ENCODE results near the gene RNF44.
"Not testable (repeated sequence)": the region's sequence is repeated elsewhere in the genome, so short reads cannot be mapped to it uniquely, and the experiment has no call there.

RNF44 gene

GRCh38 chr5:176500511-176500910, 36.7 kb downstream of the RNF44 start:
- H3K27ac ChIP-seq = no peak overlapping the region
- TF ChIP-seq CTCF (conservative IDR thresholded peaks at IDR 0.05) = no peak

GRCh38 chr5:176499273-176499672, 37.9 kb downstream of the RNF44 start:
- no peak overlapping the region for H3K27ac ChIP-seq
- TF ChIP-seq CTCF (conservative IDR thresholded peaks at IDR 0.05) = no peak

GRCh38 chr5:176497852-176498251, 39.4 kb downstream of the RNF44 start:
- H3K27ac ChIP-seq = no peak overlapping the region
- TF ChIP-seq CTCF (conservative IDR thresholded peaks at IDR 0.05) = no peak

- no peak overlapping the region for H3K27ac ChIP-seq
- TF ChIP-seq CTCF (conservative IDR thresholded peaks at IDR 0.05) = no peak
Observed at GRCh38 chr5:176492431-176492830, 44.8 kb downstream of the RNF44 start.

GRCh38 chr5:176491901-176492300, 45.3 kb downstream of the RNF44 start:
- no peak overlapping the region for H3K27ac ChIP-seq
- TF ChIP-seq CTCF (conservative IDR thresholded peaks at IDR 0.05) = no peak

- TF ChIP-seq CTCF (conservative IDR thresholded peaks at IDR 0.05) = no peak
- no peak overlapping the region for H3K27ac ChIP-seq
Observed at GRCh38 chr5:176491101-176491502, 46.1 kb downstream of the RNF44 start.

- no peak overlapping the region for H3K27ac ChIP-seq
- TF ChIP-seq CTCF (conservative IDR thresholded peaks at IDR 0.05) = no peak
Observed at GRCh38 chr5:176490301-176490700, 46.9 kb downstream of the RNF44 start.

- H3K27ac ChIP-seq = no peak overlapping the region
- no peak for TF ChIP-seq CTCF (conservative IDR thresholded peaks at IDR 0.05)
Observed at GRCh38 chr5:176489077-176489476, 48.1 kb downstream of the RNF44 start.

- not testable (repeated sequence) for H3K27ac ChIP-seq
Observed at GRCh38 chr5:176487160-176487559, 50.0 kb downstream of the RNF44 start.
